ENCODE measurements around the gene TMCC1.

DNA sequence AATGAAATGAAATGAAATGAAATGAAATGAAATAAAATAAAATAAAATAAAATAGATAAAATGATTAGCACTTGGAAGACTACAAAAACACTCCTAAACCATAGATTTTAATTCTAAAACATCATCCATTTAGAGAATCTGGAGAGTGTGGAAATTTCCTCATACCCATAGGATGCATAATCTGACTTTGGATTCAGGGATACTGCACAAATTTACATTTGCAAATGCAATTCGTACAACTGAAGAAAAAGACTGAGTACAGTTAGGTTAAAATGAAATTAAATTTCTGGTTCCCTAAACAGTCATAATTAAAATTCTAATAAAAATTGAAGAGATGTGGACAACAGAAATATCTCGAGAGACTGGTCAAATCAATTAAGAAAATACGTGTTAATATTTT is 122.9 kb downstream of the TMCC1 start:
- TF ChIP-seq FOXM1 (IDR thresholded peaks at IDR 0.05; ENCODE audit: borderline replicate concordance) (no peak), ELF4 (IDR thresholded peaks at IDR 0.05) (no peak), HDGF (IDR thresholded peaks at IDR 0.05; ENCODE audit: borderline replicate concordance) (no peak), SUZ12 (IDR thresholded peaks at IDR 0.05) (no peak), L3MBTL2 (conservative IDR thresholded peaks at IDR 0.05) (no peak), ARNT (IDR thresholded peaks at IDR 0.05) (no peak), ZNF384 (IDR thresholded peaks at IDR 0.05) (no peak), TARDBP (IDR thresholded peaks at IDR 0.05) (no peak), SP1 (IDR thresholded peaks at IDR 0.05) (no peak)
